Measurements from ENCODE around the gene KCNQ1.

- no peak for TF ChIP-seq POLR2A (IDR thresholded peaks at IDR 0.05)
- TF ChIP-seq, protein P1, sequence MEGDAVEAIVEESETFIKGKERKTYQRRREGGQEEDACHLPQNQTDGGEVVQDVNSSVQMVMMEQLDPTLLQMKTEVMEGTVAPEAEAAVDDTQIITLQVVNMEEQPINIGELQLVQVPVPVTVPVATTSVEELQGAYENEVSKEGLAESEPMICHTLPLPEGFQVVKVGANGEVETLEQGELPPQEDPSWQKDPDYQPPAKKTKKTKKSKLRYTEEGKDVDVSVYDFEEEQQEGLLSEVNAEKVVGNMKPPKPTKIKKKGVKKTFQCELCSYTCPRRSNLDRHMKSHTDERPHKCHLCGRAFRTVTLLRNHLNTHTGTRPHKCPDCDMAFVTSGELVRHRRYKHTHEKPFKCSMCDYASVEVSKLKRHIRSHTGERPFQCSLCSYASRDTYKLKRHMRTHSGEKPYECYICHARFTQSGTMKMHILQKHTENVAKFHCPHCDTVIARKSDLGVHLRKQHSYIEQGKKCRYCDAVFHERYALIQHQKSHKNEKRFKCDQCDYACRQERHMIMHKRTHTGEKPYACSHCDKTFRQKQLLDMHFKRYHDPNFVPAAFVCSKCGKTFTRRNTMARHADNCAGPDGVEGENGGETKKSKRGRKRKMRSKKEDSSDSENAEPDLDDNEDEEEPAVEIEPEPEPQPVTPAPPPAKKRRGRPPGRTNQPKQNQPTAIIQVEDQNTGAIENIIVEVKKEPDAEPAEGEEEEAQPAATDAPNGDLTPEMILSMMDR (IDR thresholded peaks at IDR 0.05) = no peak
- TF ChIP-seq EP300 (IDR thresholded peaks at IDR 0.05) = no peak
Observed at GRCh38 chr11:2794046-2794967, 349.5 kb downstream of the KCNQ1 start.

All from gastroesophageal sphincter (tissue), 3 donors.